Ishikawa (cell line): ENCODE data around the gene CSTPP1.

Experiments used
- CEBPB ChIP-seq: IDR thresholded peaks from 2 replicates; pipeline ENCODE4 v1.6.1; 2012
- CREB1 ChIP-seq: IDR thresholded peaks from 2 replicates; pipeline ENCODE4 v1.6.1; 2012; ENCODE audit warnings: low read depth
- EGR1 ChIP-seq: IDR thresholded peaks from 2 replicates; pipeline ENCODE4 v1.6.1; 2012
- EP300 ChIP-seq: IDR thresholded peaks from 2 replicates; pipeline ENCODE4 v1.6.1; 2012; ENCODE audit warnings: borderline replicate concordance
- FOXM1 ChIP-seq: IDR thresholded peaks from 2 replicates; pipeline ENCODE4 v1.6.1; 2012; ENCODE audit warnings: low read depth, borderline replicate concordance
- NFIC ChIP-seq: IDR thresholded peaks from 2 replicates; pipeline ENCODE4 v1.6.1; 2012
- RAD21 ChIP-seq: IDR thresholded peaks from 2 replicates; pipeline ENCODE4 v1.6.1; 2012; ENCODE audit warnings: low read depth
- TAF1 ChIP-seq: IDR thresholded peaks from 2 replicates; pipeline ENCODE4 v1.6.1; 2012; ENCODE audit warnings: low read depth, mild to moderate bottlenecking
- TCF12 ChIP-seq: IDR thresholded peaks from 2 replicates; pipeline ENCODE4 v1.6.1; 2012; ENCODE audit warnings: low read depth
- TEAD4 ChIP-seq: IDR thresholded peaks from 2 replicates; pipeline ENCODE4 v1.6.1; 2012
- YY1 ChIP-seq: IDR thresholded peaks from 2 replicates; pipeline ENCODE4 v1.6.1; 2012; ENCODE audit warnings: low read depth
- ZBTB7A ChIP-seq: IDR thresholded peaks from 2 replicates; pipeline ENCODE4 v1.6.1; 2012; ENCODE audit warnings: low read depth
- TF ChIP-seq, protein P1 (sequence below): IDR thresholded peaks from 2 replicates; pipeline ENCODE4 v1.6.1; 2012
- TF ChIP-seq, protein P2 (sequence below): IDR thresholded peaks from 2 replicates; pipeline ENCODE4 v1.6.1; 2012; ENCODE audit warnings: low read depth, mild to moderate bottlenecking
- TF ChIP-seq, protein P3 (sequence below): IDR thresholded peaks from 2 replicates; pipeline ENCODE4 v1.6.1; 2012

The CSTPP1 gene

GRCh38 chr11:47139878-47140277 is 203.3 kb downstream of the CSTPP1 start:
- TF ChIP-seq CEBPB = no peak
- TF ChIP-seq, protein P1, sequence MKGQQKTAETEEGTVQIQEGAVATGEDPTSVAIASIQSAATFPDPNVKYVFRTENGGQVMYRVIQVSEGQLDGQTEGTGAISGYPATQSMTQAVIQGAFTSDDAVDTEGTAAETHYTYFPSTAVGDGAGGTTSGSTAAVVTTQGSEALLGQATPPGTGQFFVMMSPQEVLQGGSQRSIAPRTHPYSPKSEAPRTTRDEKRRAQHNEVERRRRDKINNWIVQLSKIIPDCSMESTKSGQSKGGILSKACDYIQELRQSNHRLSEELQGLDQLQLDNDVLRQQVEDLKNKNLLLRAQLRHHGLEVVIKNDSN = no peak
- no peak for TF ChIP-seq EP300
- TF ChIP-seq ZBTB7A = no peak
- TF ChIP-seq TEAD4 = no peak
- TF ChIP-seq, protein P2, sequence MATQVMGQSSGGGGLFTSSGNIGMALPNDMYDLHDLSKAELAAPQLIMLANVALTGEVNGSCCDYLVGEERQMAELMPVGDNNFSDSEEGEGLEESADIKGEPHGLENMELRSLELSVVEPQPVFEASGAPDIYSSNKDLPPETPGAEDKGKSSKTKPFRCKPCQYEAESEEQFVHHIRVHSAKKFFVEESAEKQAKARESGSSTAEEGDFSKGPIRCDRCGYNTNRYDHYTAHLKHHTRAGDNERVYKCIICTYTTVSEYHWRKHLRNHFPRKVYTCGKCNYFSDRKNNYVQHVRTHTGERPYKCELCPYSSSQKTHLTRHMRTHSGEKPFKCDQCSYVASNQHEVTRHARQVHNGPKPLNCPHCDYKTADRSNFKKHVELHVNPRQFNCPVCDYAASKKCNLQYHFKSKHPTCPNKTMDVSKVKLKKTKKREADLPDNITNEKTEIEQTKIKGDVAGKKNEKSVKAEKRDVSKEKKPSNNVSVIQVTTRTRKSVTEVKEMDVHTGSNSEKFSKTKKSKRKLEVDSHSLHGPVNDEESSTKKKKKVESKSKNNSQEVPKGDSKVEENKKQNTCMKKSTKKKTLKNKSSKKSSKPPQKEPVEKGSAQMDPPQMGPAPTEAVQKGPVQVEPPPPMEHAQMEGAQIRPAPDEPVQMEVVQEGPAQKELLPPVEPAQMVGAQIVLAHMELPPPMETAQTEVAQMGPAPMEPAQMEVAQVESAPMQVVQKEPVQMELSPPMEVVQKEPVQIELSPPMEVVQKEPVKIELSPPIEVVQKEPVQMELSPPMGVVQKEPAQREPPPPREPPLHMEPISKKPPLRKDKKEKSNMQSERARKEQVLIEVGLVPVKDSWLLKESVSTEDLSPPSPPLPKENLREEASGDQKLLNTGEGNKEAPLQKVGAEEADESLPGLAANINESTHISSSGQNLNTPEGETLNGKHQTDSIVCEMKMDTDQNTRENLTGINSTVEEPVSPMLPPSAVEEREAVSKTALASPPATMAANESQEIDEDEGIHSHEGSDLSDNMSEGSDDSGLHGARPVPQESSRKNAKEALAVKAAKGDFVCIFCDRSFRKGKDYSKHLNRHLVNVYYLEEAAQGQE = no peak
- no peak for TF ChIP-seq CREB1
- no peak for TF ChIP-seq NFIC
- no peak for TF ChIP-seq TAF1
- TF ChIP-seq YY1 = no peak
- no peak for TF ChIP-seq EGR1

GRCh38 chr11:47143322-47143721 is 206.8 kb downstream of the CSTPP1 start:
- TF ChIP-seq EP300 = no peak
- no peak for TF ChIP-seq CREB1
- TF ChIP-seq YY1 = no peak
- TF ChIP-seq CEBPB = no peak
- TF ChIP-seq TEAD4 = no peak
- TF ChIP-seq EGR1 = no peak
- no peak for TF ChIP-seq FOXM1
- TF ChIP-seq, protein P3, sequence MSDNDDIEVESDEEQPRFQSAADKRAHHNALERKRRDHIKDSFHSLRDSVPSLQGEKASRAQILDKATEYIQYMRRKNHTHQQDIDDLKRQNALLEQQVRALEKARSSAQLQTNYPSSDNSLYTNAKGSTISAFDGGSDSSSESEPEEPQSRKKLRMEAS = no peak
- TF ChIP-seq ZBTB7A = no peak
- no peak for TF ChIP-seq NFIC
- TF ChIP-seq, protein P1 = no peak
- TF ChIP-seq RAD21 = no peak
- TF ChIP-seq, protein P2 = no peak
- TF ChIP-seq TCF12 = no peak

DNA sequence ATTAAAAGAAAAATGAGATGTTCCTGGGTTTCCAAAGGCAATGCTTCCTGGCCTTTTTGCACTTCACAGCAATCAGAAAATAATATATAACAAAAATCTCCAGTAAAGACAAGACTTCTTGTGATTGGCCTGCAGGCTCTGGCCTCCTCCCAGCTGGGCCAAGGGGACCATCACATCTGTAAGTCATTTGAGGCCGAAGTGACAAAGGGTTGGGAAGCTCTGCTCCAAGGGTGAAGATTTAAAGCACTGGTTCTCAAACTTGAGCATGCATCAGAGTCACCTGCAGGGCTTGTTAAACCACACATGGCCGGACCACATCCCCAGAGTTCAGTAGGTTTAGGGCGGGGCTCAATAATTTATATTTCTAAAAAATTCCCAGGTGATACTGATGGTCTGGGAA is 208.0 kb downstream of the CSTPP1 start:
- no peak for TF ChIP-seq EGR1
- TF ChIP-seq, protein P3 = no peak
- TF ChIP-seq TCF12 = no peak
- no peak for TF ChIP-seq NFIC
- TF ChIP-seq CEBPB = no peak

GRCh38 chr11:47147250-47147649 is 210.7 kb downstream of the CSTPP1 start:
- TF ChIP-seq RAD21 = no peak
- TF ChIP-seq, protein P2 = no peak
- no peak for TF ChIP-seq YY1
- no peak for TF ChIP-seq NFIC
- no peak for TF ChIP-seq TCF12
- no peak for TF ChIP-seq EP300
- TF ChIP-seq TAF1 = no peak
- TF ChIP-seq, protein P1 = no peak
- TF ChIP-seq CREB1 = no peak
- no peak for TF ChIP-seq EGR1

GRCh38 chr11:47147681-47148080 is 211.1 kb downstream of the CSTPP1 start:
- TF ChIP-seq EP300 (no peak), ZBTB7A (no peak), CEBPB (no peak), TAF1 (no peak), NFIC (no peak), YY1 (no peak), CREB1 (no peak), FOXM1 (no peak), TEAD4 (no peak), RAD21 (no peak), TCF12 (no peak), EGR1 (no peak)
- TF ChIP-seq, protein P1 = no peak
- TF ChIP-seq, protein P3 = no peak
